Loucy (cell line): ENCODE data around the gene CCND1.

Experiments
- EZH2phosphoT487 ChIP-seq: fragments of 200-600 bp; IDR thresholded peaks from 2 replicates; pipeline ENCODE4 v1.6.1; 2018; ENCODE audit warnings: antibody characterized with exemption, mild to moderate bottlenecking, moderate library complexity, borderline replicate concordance
- TF ChIP-seq, protein P1 (sequence below): fragments of 200-600 bp; sonication (generic); conservative IDR thresholded peaks from 2 replicates; pipeline ENCODE4 v1.5.1; 2014; ENCODE audit warnings: mild to moderate bottlenecking, antibody characterized with exemption, low read length

DNA sequence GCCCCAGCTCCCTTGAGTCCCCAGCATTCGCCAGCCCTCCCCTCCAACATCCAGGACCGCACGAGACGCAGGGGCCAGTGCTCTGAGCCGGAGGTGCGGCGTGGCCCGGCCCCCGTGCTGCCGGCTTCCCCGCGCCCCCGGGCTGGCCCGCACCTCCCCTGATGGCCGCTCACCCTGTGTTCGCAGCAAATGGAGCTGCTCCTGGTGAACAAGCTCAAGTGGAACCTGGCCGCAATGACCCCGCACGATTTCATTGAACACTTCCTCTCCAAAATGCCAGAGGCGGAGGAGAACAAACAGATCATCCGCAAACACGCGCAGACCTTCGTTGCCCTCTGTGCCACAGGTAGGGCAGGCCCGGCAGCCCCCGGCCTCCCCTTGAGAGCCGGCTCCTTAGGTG is 2.7 kb downstream of the CCND1 start:
- TF ChIP-seq, protein P1, sequence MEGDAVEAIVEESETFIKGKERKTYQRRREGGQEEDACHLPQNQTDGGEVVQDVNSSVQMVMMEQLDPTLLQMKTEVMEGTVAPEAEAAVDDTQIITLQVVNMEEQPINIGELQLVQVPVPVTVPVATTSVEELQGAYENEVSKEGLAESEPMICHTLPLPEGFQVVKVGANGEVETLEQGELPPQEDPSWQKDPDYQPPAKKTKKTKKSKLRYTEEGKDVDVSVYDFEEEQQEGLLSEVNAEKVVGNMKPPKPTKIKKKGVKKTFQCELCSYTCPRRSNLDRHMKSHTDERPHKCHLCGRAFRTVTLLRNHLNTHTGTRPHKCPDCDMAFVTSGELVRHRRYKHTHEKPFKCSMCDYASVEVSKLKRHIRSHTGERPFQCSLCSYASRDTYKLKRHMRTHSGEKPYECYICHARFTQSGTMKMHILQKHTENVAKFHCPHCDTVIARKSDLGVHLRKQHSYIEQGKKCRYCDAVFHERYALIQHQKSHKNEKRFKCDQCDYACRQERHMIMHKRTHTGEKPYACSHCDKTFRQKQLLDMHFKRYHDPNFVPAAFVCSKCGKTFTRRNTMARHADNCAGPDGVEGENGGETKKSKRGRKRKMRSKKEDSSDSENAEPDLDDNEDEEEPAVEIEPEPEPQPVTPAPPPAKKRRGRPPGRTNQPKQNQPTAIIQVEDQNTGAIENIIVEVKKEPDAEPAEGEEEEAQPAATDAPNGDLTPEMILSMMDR, result no peak
- TF ChIP-seq EZH2phosphoT487, result no peak
